ENCODE results near the gene PRICKLE2. TPM values are rescaled to one million over a fixed set of nuclear protein-coding genes. Genes with fewer than 3 reads are reported as not detected.
A peak's percentile ranks its signal among the peaks of the same experiment; 100 is the strongest.

The PRICKLE2 gene
- total RNA-seq, 1 experiment from 2014 or later: 0.65 TPM

GRCh38 chr3:64167868-64168267 lies 57.4 kb downstream of the PRICKLE2 start:
- Histone ChIP-seq H3K27ac (no peak overlapping the region), H3K4me1 (no peaks in the 10 kb centered on the region), H3K9me3 (replicated peaks) (no peaks in the 10 kb centered on the region), H3K27me3 (no peaks in the 10 kb centered on the region), H3K4me3 (no peak overlapping the region), H3K36me3 (no peaks in the 10 kb centered on the region)
- no peak for DNase-seq

- Histone ChIP-seq H3K9me3 (replicated peaks) (no peaks in the 10 kb centered on the region), H3K36me3 (no peaks in the 10 kb centered on the region), H3K4me1 (no peaks in the 10 kb centered on the region), H3K27me3 (no peaks in the 10 kb centered on the region), H3K4me3 (no peak overlapping the region), H3K27ac (no peak overlapping the region)
- DNase-seq: no peak
These were observed 57.9 kb downstream of the PRICKLE2 start for GRCh38 chr3:64167351-64167750.

GRCh38 chr3:64166584-64167162 lies 58.6 kb downstream of the PRICKLE2 start:
- no peak overlapping the region for H3K27ac ChIP-seq

GRCh38 chr3:64164349-64164748 lies 60.9 kb downstream of the PRICKLE2 start:
- Histone ChIP-seq H3K27ac (no peak overlapping the region), H3K27me3 (no peaks in the 10 kb centered on the region)

More at GRCh38 chr3:64166584-64167162, 58.6 kb downstream of the PRICKLE2 start:
- DNase-seq: peak in 1 of 2 experiments; percentile 55
- H3K9me3 ChIP-seq (replicated peaks): no peaks in the 10 kb centered on the region
- no peak overlapping the region for H3K4me3 ChIP-seq
- H3K27me3 ChIP-seq: no peaks in the 10 kb centered on the region
- H3K4me1 ChIP-seq: peaks cover 5% of the 10 kb centered on the region; the same call in 1 of the 2 replicates
- no peaks in the 10 kb centered on the region for H3K36me3 ChIP-seq

GRCh38 chr3:64163755-64164148 lies 61.5 kb downstream of the PRICKLE2 start:
- no peaks in the 10 kb centered on the region for H3K9me3 ChIP-seq (replicated peaks)
- no peaks in the 10 kb centered on the region for H3K36me3 ChIP-seq
- no peak for DNase-seq
- H3K27ac ChIP-seq: no peak overlapping the region
- H3K27me3 ChIP-seq: no peaks in the 10 kb centered on the region
- H3K4me3 ChIP-seq: no peak overlapping the region
- peaks cover 6% of the 10 kb centered on the region; the same call in 1 of the 2 replicates for H3K4me1 ChIP-seq

More at GRCh38 chr3:64164349-64164748, 60.9 kb downstream of the PRICKLE2 start:
- H3K36me3 ChIP-seq: no peaks in the 10 kb centered on the region
- H3K4me1 ChIP-seq: peaks cover 6% of the 10 kb centered on the region; the same call in 1 of the 2 replicates
- H3K4me3 ChIP-seq: no peak overlapping the region
- DNase-seq: no peak
- H3K9me3 ChIP-seq (replicated peaks): no peaks in the 10 kb centered on the region

- Histone ChIP-seq H3K9me3 (replicated peaks) (no peaks in the 10 kb centered on the region), H3K4me3 (no peak overlapping the region), H3K27me3 (no peaks in the 10 kb centered on the region), H3K4me1 (peaks cover 6% of the 10 kb centered on the region; the same call in 1 of the 2 replicates), H3K27ac (no peak overlapping the region), H3K36me3 (no peaks in the 10 kb centered on the region)
- DNase-seq: no peak
These were observed 62.1 kb downstream of the PRICKLE2 start for GRCh38 chr3:64163019-64163754.

- peak; percentile 8 to 47 for DNase-seq
- Histone ChIP-seq H3K27me3 (no peaks in the 10 kb centered on the region), H3K36me3 (no peaks in the 10 kb centered on the region), H3K4me1 (peaks cover 6% of the 10 kb centered on the region; the same call in 1 of the 2 replicates), H3K27ac (no peak overlapping the region), H3K9me3 (replicated peaks) (no peaks in the 10 kb centered on the region), H3K4me3 (no peak overlapping the region)
These were observed 63.7 kb downstream of the PRICKLE2 start for GRCh38 chr3:64161481-64161952.

GRCh38 chr3:64160000-64160695 lies 65.1 kb downstream of the PRICKLE2 start:
- DNase-seq: no peak
- Histone ChIP-seq H3K4me3 (no peak overlapping the region), H3K4me1 (peaks cover 6% of the 10 kb centered on the region; the same call in 1 of the 2 replicates), H3K27ac (no peak overlapping the region), H3K27me3 (no peaks in the 10 kb centered on the region), H3K36me3 (no peaks in the 10 kb centered on the region), H3K9me3 (replicated peaks) (no peaks in the 10 kb centered on the region)

- Histone ChIP-seq H3K27ac (no peak overlapping the region), H3K9me3 (replicated peaks) (no peaks in the 10 kb centered on the region), H3K4me3 (no peak overlapping the region), H3K27me3 (no peaks in the 10 kb centered on the region), H3K36me3 (no peaks in the 10 kb centered on the region), H3K4me1 (peaks cover 6% of the 10 kb centered on the region; the same call in 1 of the 2 replicates)
- no peak for DNase-seq
These were observed 66.9 kb downstream of the PRICKLE2 start for GRCh38 chr3:64158334-64158733.

- H3K36me3 ChIP-seq: no peaks in the 10 kb centered on the region
- no peaks in the 10 kb centered on the region for H3K9me3 ChIP-seq (replicated peaks)
- H3K4me1 ChIP-seq: peaks cover 6% of the 10 kb centered on the region; the same call in 1 of the 2 replicates
- no peak for DNase-seq
- no peak overlapping the region for H3K4me3 ChIP-seq
- H3K27ac ChIP-seq: no peak overlapping the region
- H3K27me3 ChIP-seq: no peaks in the 10 kb centered on the region
These were observed 67.9 kb downstream of the PRICKLE2 start for GRCh38 chr3:64157150-64158035.

GRCh38 chr3:64155328-64155727 lies 69.9 kb downstream of the PRICKLE2 start:
- DNase-seq: no peak
- no peak overlapping the region for H3K27ac ChIP-seq
- no peaks in the 10 kb centered on the region for H3K27me3 ChIP-seq
- H3K36me3 ChIP-seq: no peaks in the 10 kb centered on the region
- peaks cover 3% of the 10 kb centered on the region; the same call in 1 of the 2 replicates for H3K4me1 ChIP-seq
- no peaks in the 10 kb centered on the region for H3K9me3 ChIP-seq (replicated peaks)
- H3K4me3 ChIP-seq: no peak overlapping the region

GRCh38 chr3:64152676-64153466 lies 72.4 kb downstream of the PRICKLE2 start:
- Histone ChIP-seq H3K4me1 (peaks cover 5% of the 10 kb centered on the region; the same call in 1 of the 2 replicates), H3K27me3 (no peaks in the 10 kb centered on the region), H3K27ac (no peak overlapping the region), H3K4me3 (no peak overlapping the region), H3K36me3 (no peaks in the 10 kb centered on the region), H3K9me3 (replicated peaks) (no peaks in the 10 kb centered on the region)
- DNase-seq: no peak

GRCh38 chr3:64152086-64152485 lies 73.2 kb downstream of the PRICKLE2 start:
- Histone ChIP-seq H3K36me3 (no peaks in the 10 kb centered on the region), H3K4me3 (no peak overlapping the region), H3K9me3 (replicated peaks) (no peaks in the 10 kb centered on the region), H3K4me1 (peaks cover 5% of the 10 kb centered on the region; the same call in 1 of the 2 replicates), H3K27me3 (no peaks in the 10 kb centered on the region), H3K27ac (no peak overlapping the region)
- DNase-seq: no peak

Data from SJCRH30 (cell line).